ENCODE data around the gene OR4D6. TPM values are rescaled to one million over a fixed set of nuclear protein-coding genes. Genes with fewer than 3 reads are reported as not detected.

The OR4D6 gene
- total RNA-seq, 1 experiment from 2014 or later, result not detected

- no peak overlapping the region for H3K23ac ChIP-seq (ENCODE audit: insufficient read length, low read depth, low read length)
- H4K91ac ChIP-seq (ENCODE audit: insufficient read length, low read depth, low read length), result no peak overlapping the region
- no peak overlapping the region for H2BK20ac ChIP-seq (ENCODE audit: low read depth, low read length, poor library complexity, severe bottlenecking)
- no peak overlapping the region for H2BK15ac ChIP-seq (ENCODE audit: low read depth, low read length)
- no CpG with 5 or more reads among the region's 2 CpGs for WGBS (ENCODE audit: extremely low coverage, insufficient read length, low lambda C conversion rate)
- H3K27ac ChIP-seq (ENCODE audit: insufficient read length, low read depth, low read length), result no peak overlapping the region
- no peak overlapping the region for H3K27ac Mint-ChIP-seq
- no peak overlapping the region for H2BK120ac ChIP-seq (ENCODE audit: low read depth, low read length, poor library complexity, severe bottlenecking)
- H3K4ac ChIP-seq (ENCODE audit: low read depth, low read length), result no peak overlapping the region
- H3K14ac ChIP-seq (ENCODE audit: insufficient read depth, low read length), result no peak overlapping the region
- no peak overlapping the region for H3K9ac ChIP-seq (ENCODE audit: extremely low read depth, insufficient read length, low read length)
- H3K56ac ChIP-seq (ENCODE audit: insufficient read length, low read depth, low read length), result no peak overlapping the region
- no peak for TF ChIP-seq CTCF (conservative IDR thresholded peaks at IDR 0.05)
- no peak overlapping the region for H3K18ac ChIP-seq (ENCODE audit: insufficient read length, low read depth, low read length)
- no peaks in the 10 kb centered on the region for H3K27me3 Mint-ChIP-seq (ENCODE audit: low read depth)
- H3K79me2 ChIP-seq (ENCODE audit: insufficient read depth, low read length), result no peaks in the 10 kb centered on the region
- H4K5ac ChIP-seq (ENCODE audit: insufficient read length, low read depth, low read length), result no peak overlapping the region
- H3K9me3 Mint-ChIP-seq, result peaks cover 0 to 4% of the 10 kb centered on the region in 2 experiments; a peak in 4 of 5 replicates
- H3K4me1 Mint-ChIP-seq, result peaks cover 26 to 28% of the 10 kb centered on the region in 2 experiments
- no peak overlapping the region for H3K4me2 ChIP-seq (ENCODE audit: insufficient read depth, insufficient read length, low read length)
- no peak overlapping the region for H3K4me3 Mint-ChIP-seq
- H3K23me2 ChIP-seq (ENCODE audit: insufficient read length, low read depth, low read length, poor library complexity, severe bottlenecking), result no peaks in the 10 kb centered on the region
- no peaks in the 10 kb centered on the region for H4K20me1 ChIP-seq (ENCODE audit: control insufficient read depth, insufficient read depth, insufficient read length)
- H3T11ph ChIP-seq (ENCODE audit: low read length), result no peak overlapping the region
- H3K4me1 ChIP-seq (ENCODE audit: insufficient read depth, low read length), result peaks cover 5% of the 10 kb centered on the region; the same call in 1 of the 2 replicates
- no peak overlapping the region for H4K8ac ChIP-seq (replicated peaks; ENCODE audit: insufficient read length, low read depth, low read length)
- no peak overlapping the region for H2AK5ac ChIP-seq (ENCODE audit: insufficient read length, low read length)
- H2AFZ ChIP-seq (ENCODE audit: low read length), result no peak overlapping the region
- DNase-seq, result no peak
- no peak overlapping the region for H2BK5ac ChIP-seq (ENCODE audit: insufficient read length, low read length)
- H3K27me3 ChIP-seq (ENCODE audit: insufficient read depth, low read length), result no peaks in the 10 kb centered on the region
- no peaks in the 10 kb centered on the region for H3K36me3 Mint-ChIP-seq (ENCODE audit: insufficient read depth in 1 of 3, low read depth in 3 of 3)
- no peaks in the 10 kb centered on the region for H3K9me3 ChIP-seq (ENCODE audit: control insufficient read depth, low read depth, low read length)
- no peaks in the 10 kb centered on the region for H3K79me1 ChIP-seq (ENCODE audit: insufficient read depth, low read depth, low read length, poor library complexity, severe bottlenecking)
- no peak overlapping the region for H2BK12ac ChIP-seq (ENCODE audit: insufficient read length, low read depth, low read length)
These were observed 32.9 kb upstream of the OR4D6 start for GRCh38 chr11:59423835-59424234.
